ENCODE results near the gene GSK3B.
A peak's percentile ranks its signal among the peaks of the same experiment; 100 is the strongest.

GSK3B gene

GRCh38 chr3:119937229-119937628, 157.0 kb downstream of the GSK3B start:
- TF ChIP-seq CTCF (IDR thresholded peaks at IDR 0.05; ENCODE audit: low read depth, low read length), result no peak
- H3K4me3 ChIP-seq (replicated peaks in 1 of 2; ENCODE audit: low read depth in 2 of 2, low read length in 2 of 2), result no peak overlapping the region
- peak in 1 of 2 donors; percentile 18 for DNase-seq (ENCODE audit: low read depth in 2 of 2)

- TF ChIP-seq CTCF (IDR thresholded peaks at IDR 0.05; ENCODE audit: low read depth, low read length), result no peak
- no peak for DNase-seq (ENCODE audit: low read depth in 2 of 2)
- H3K4me3 ChIP-seq (replicated peaks in 1 of 2; ENCODE audit: low read depth in 2 of 2, low read length in 2 of 2), result no peak overlapping the region
Observed at GRCh38 chr3:119934249-119934648, 160.0 kb downstream of the GSK3B start.

GRCh38 chr3:119933207-119933606, 161.0 kb downstream of the GSK3B start:
- no peak overlapping the region for H3K4me3 ChIP-seq (replicated peaks in 1 of 2; ENCODE audit: low read depth in 2 of 2, low read length in 2 of 2)
- no peak for DNase-seq (ENCODE audit: low read depth in 2 of 2)
- TF ChIP-seq CTCF (IDR thresholded peaks at IDR 0.05; ENCODE audit: low read depth, low read length), result no peak

- H3K4me3 ChIP-seq (replicated peaks in 1 of 2; ENCODE audit: low read depth in 2 of 2, low read length in 2 of 2), result no peak overlapping the region
- no peak for DNase-seq (ENCODE audit: low read depth in 2 of 2)
- no peak for TF ChIP-seq CTCF (IDR thresholded peaks at IDR 0.05; ENCODE audit: low read depth, low read length)
Observed at GRCh38 chr3:119930286-119930685, 164.0 kb downstream of the GSK3B start.

GRCh38 chr3:119927190-119927589, 167.1 kb downstream of the GSK3B start:
- no peak for DNase-seq (ENCODE audit: low read depth in 2 of 2)
- no peak for TF ChIP-seq CTCF (IDR thresholded peaks at IDR 0.05; ENCODE audit: low read depth, low read length)
- no peak overlapping the region for H3K4me3 ChIP-seq (replicated peaks in 1 of 2; ENCODE audit: low read depth in 2 of 2, low read length in 2 of 2)

- no peak overlapping the region for H3K4me3 ChIP-seq (replicated peaks in 1 of 2; ENCODE audit: low read depth in 2 of 2, low read length in 2 of 2)
- DNase-seq (ENCODE audit: low read depth in 2 of 2), result no peak
- no peak for TF ChIP-seq CTCF (IDR thresholded peaks at IDR 0.05; ENCODE audit: low read depth, low read length)
Observed at GRCh38 chr3:119924111-119925094, 169.8 kb downstream of the GSK3B start.

All from cardiac fibroblast (primary cell).